Endothelial cell (in vitro differentiated cells): ENCODE results near the gene ZKSCAN5. TPM values are rescaled to one million over a fixed set of nuclear protein-coding genes. Genes with fewer than 3 reads are reported as not detected.
A peak's percentile ranks its signal among the peaks of the same experiment; 100 is the strongest.
"Not testable (repeated sequence)": the region's sequence is repeated elsewhere in the genome, so short reads cannot be mapped to it uniquely, and the experiment has no call there.

Source experiments
- DNase-seq: peaks from one replicate; pipeline ENCODE4 v3.0.0; 2021; ENCODE audit warnings: low spot score
- H3K27ac Mint-ChIP-seq: one replicate; pipeline ENCODE4 v1.8.0; 2021; ENCODE audit warnings: mixed read lengths, inconsistent platforms; ENCODE audit not compliant: unreplicated experiment
- H3K27me3 Mint-ChIP-seq: one replicate; pipeline ENCODE4 v1.8.0; 2021; ENCODE audit warnings: mild to moderate bottlenecking, moderate library complexity, mixed read lengths, inconsistent platforms; ENCODE audit not compliant: unreplicated experiment
- H3K36me3 Mint-ChIP-seq: one replicate; pipeline ENCODE4 v1.8.0; 2021; ENCODE audit warnings: mild to moderate bottlenecking, low read depth, mixed read lengths, inconsistent platforms; ENCODE audit not compliant: unreplicated experiment
- H3K4me1 Mint-ChIP-seq: one replicate; pipeline ENCODE4 v1.8.0; 2021; ENCODE audit warnings: mild to moderate bottlenecking, mixed read lengths, inconsistent platforms; ENCODE audit not compliant: unreplicated experiment
- H3K4me3 Mint-ChIP-seq: one replicate; pipeline ENCODE4 v1.8.0; 2021; ENCODE audit warnings: mild to moderate bottlenecking, mixed read lengths, inconsistent platforms; ENCODE audit not compliant: unreplicated experiment
- H3K9me3 Mint-ChIP-seq: one replicate; pipeline ENCODE4 v1.8.0; 2021; ENCODE audit warnings: mixed read lengths, inconsistent platforms; ENCODE audit not compliant: unreplicated experiment
- total RNA-seq: library from RNA; stranded (reverse); fragmentation: NEBNext Ultra II Directional; extraction: Animal tissue kit (Norgen Biotek cat#: 25700); gene quantifications from one replicate; pipeline ENCODE4 v1.2.1, GENCODE V29; 2021; ENCODE audit not compliant: unreplicated experiment
- TF ChIP-seq, protein P1 (sequence below): fragments of 200-600 bp; sonication (generic); IDR thresholded peaks from one replicate; pipeline ENCODE4 v1.5.0; 2021; ENCODE audit warnings: antibody characterized with exemption; ENCODE audit not compliant: unreplicated experiment

Gene ZKSCAN5
- total RNA-seq, 1 donor from 2014 or later, result 17.8 TPM

DNA sequence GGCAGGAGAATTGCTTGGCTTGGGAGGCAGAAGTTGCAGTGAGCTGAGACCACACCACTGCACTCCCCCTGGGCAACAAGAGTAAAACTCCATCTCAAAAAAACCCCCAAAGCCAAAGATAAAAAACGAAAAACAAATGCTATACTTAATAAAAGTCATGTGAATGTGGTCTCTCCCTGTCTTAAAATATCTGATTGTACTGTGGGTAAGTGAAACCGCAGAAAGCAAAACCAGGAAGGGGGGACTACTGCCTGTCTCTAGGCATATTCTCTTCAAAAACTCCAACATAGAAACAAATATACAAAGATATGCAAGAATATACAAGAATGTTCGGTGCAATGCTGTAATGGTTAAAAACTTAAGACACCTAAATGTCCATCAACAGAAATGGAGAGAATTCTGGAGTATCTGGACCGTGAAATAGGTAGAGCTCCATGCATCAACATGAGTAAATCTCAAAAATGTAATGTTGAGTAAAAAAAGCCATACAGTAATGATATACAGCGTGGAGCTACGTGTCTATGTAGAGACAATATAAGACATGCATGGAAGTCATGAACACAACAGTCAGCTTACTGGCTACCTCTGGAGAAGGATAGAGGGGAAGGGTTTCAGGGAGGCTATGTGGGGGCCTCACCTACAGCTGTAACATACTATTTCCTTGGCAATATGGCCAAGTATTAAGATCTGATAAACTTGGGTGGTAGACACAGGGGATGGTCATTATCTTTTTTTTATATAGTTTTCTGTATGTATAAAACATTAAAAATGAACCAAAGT is 6.5 kb upstream of the ZKSCAN5 start:
- peaks cover 30% of the 10 kb centered on the region for H3K4me1 Mint-ChIP-seq
- H3K4me3 Mint-ChIP-seq, result peak overlapping the region; percentile 100
- H3K27ac Mint-ChIP-seq, result peak overlapping the region; percentile 86
- peaks cover 34% of the 10 kb centered on the region for H3K36me3 Mint-ChIP-seq
- TF ChIP-seq, protein P1, sequence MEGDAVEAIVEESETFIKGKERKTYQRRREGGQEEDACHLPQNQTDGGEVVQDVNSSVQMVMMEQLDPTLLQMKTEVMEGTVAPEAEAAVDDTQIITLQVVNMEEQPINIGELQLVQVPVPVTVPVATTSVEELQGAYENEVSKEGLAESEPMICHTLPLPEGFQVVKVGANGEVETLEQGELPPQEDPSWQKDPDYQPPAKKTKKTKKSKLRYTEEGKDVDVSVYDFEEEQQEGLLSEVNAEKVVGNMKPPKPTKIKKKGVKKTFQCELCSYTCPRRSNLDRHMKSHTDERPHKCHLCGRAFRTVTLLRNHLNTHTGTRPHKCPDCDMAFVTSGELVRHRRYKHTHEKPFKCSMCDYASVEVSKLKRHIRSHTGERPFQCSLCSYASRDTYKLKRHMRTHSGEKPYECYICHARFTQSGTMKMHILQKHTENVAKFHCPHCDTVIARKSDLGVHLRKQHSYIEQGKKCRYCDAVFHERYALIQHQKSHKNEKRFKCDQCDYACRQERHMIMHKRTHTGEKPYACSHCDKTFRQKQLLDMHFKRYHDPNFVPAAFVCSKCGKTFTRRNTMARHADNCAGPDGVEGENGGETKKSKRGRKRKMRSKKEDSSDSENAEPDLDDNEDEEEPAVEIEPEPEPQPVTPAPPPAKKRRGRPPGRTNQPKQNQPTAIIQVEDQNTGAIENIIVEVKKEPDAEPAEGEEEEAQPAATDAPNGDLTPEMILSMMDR, result no peak
- no peak for DNase-seq
- peaks cover 12% of the 10 kb centered on the region for H3K27me3 Mint-ChIP-seq
- H3K9me3 Mint-ChIP-seq, result no peaks in the 10 kb centered on the region

DNA sequence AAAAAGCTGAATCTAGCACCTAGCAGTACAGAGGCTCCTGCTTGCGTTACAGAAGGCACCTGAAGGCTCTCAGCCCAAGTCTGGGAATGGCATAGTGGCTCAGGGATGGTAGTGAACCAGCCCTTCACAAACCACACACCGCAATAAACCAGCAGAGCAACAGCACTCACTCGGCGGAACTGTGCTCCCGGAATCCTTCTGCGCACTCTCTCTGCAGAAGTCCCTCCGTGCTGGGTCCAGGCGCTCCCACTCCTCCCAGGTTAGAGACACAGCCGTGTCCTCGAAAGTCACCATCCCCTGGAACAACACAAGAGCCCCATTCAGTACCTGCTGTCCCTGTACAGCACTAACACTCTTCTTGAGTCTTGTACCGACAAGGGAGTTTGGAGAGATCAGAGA is 5.9 kb upstream of the ZKSCAN5 start:
- H3K27me3 Mint-ChIP-seq, result peaks cover 12% of the 10 kb centered on the region
- peak overlapping the region; percentile 100 for H3K4me3 Mint-ChIP-seq
- H3K9me3 Mint-ChIP-seq, result no peaks in the 10 kb centered on the region
- TF ChIP-seq, protein P1, result no peak
- DNase-seq, result no peak
- H3K36me3 Mint-ChIP-seq, result peaks cover 28% of the 10 kb centered on the region
- peaks cover 30% of the 10 kb centered on the region for H3K4me1 Mint-ChIP-seq
- H3K27ac Mint-ChIP-seq, result peak overlapping the region; percentile 100

DNA sequence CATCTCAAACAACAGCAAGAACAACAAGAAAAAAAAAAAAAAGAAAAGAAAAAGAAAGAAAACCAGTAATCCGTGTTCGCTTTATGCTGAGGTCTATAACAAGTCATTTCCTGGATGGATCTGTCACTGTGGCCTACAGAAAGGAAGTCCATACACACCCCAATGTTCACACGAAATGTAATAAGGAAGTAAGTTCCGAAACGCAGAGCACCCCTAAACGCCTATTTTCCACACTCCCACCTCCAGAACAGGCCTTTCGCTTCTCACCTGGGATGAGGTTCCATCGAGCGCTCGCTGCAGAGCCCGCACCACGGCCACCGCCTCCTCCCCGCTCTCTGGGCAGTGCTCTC is 5.1 kb upstream of the ZKSCAN5 start:
- peak overlapping the region; percentile 100 for H3K4me3 Mint-ChIP-seq
- peaks cover 30% of the 10 kb centered on the region for H3K4me1 Mint-ChIP-seq
- DNase-seq, result no peak
- H3K9me3 Mint-ChIP-seq, result no peaks in the 10 kb centered on the region
- TF ChIP-seq, protein P1, result no peak
- peaks cover 12% of the 10 kb centered on the region for H3K27me3 Mint-ChIP-seq
- H3K27ac Mint-ChIP-seq, result peak overlapping the region; percentile 100
- peaks cover 20% of the 10 kb centered on the region for H3K36me3 Mint-ChIP-seq

DNA sequence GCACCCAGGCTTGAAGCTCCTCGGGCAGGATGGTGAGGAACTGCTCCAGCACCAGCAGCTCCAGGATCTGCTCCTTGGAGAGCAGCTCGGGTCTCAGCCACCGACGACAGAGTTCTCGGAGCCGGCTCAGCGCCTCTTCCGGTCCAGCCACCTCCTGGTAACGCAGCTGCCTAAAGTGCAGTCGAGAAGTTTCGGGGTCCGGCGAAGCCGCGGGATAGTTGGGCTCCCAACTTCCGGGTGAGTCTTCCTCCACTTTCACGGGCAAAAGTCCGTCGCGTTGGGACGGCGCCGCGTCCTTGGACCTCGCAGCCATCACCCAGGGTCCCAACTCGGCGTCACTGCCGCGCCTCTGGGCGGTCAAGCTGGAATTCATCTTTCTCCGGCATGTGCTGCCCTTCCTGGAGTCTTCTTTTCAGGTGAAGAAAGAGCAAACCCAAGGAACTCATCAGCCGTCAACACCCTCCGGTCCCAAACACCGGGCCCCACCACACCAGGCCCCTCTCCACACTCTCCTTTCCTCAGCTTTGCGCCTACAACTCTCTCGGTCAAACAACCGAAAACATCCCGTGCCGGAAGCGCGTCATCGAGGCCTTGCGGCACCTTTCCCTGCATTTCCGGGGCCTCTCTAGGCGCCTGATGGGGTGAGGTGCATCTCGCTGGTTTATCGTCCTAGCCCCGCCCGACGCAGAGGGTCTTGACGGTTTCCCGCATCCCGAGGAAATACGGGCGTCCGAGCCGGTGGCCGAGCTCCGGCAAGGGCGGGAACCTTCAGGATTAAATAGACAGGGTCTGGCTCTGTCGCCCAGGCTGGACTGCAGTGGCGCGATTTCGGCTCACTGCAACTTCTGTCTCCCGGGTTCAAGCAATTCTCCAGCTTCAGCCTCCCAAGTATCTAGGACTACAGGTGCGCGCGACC is 4.5 kb upstream of the ZKSCAN5 start, which contains the start of gene ZNF394:
Gene ZNF394, minus strand, starts transcription at position 561 of the 916 bp plus-strand sequence. Its CDS starts 188 bp downstream, at position 373.
- H3K36me3 Mint-ChIP-seq, result peaks cover 17% of the 10 kb centered on the region
- TF ChIP-seq, protein P1, result no peak
- H3K27me3 Mint-ChIP-seq, result peaks cover 14% of the 10 kb centered on the region
- peak; percentile 74 for DNase-seq
- H3K4me3 Mint-ChIP-seq, result peak within 1 kb of the TSS; percentile 100
- peak within 1 kb of the TSS; percentile 100 for H3K27ac Mint-ChIP-seq
- H3K9me3 Mint-ChIP-seq, result no peaks in the 10 kb centered on the region
- H3K4me1 Mint-ChIP-seq, result peaks cover 32% of the 10 kb centered on the region

DNA sequence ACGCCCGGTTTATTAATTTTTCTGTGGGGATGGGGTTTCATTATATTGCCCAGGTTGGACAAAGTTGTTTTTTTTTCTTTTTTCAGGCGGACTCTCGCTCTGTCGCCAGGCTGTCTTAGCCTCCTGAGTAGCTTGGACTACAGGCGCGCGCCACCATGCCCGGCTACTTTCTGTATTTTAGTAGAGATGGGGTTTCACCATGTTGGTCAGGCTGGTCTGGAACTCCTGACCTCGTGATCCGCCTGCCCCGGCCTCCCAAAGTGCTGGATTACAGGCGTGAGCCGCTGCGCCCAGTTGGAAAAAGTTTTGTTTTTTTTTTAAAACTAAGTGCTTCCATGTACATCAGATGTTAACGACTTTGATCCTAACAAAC is 3.8 kb upstream of the ZKSCAN5 start:
- Mint-ChIP-seq H3K27me3 (peaks cover 17% of the 10 kb centered on the region), H3K9me3 (no peaks in the 10 kb centered on the region), H3K36me3 (peaks cover 19% of the 10 kb centered on the region), H3K4me3 (peak overlapping the region; percentile 100), H3K27ac (peak overlapping the region; percentile 100), H3K4me1 (peaks cover 36% of the 10 kb centered on the region)
- DNase-seq, result no peak
- TF ChIP-seq, protein P1, result no peak

DNA sequence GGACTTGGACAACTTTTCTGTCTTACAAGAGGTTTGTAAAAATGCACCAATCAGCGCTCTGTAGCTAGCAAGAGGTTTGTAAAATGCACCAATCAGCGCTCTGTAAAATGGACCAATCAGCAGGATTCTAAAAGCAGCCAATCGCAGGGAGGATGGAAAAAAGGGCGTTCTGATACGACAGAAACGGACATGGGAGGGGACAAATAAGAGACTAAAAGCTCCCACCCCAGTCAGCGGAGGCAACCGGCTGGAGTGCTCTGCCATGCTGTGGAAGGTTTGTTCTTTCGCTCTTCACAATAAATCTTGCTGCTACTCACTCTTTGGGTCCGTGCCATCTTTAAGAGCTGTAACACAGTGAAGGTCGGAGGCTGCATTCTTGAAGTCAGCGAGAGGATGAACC is 3.2 kb upstream of the ZKSCAN5 start:
- not testable (repeated sequence) for H3K27ac Mint-ChIP-seq, DNase-seq, H3K9me3 Mint-ChIP-seq
- Mint-ChIP-seq H3K27me3 (peaks cover 17% of the 10 kb centered on the region), H3K4me3 (peak overlapping the region; percentile 52), H3K4me1 (peaks cover 40% of the 10 kb centered on the region), H3K36me3 (peaks cover 19% of the 10 kb centered on the region)
